Natural killer cell (primary cell): Measurements from ENCODE around the gene PCED1B. TPM values are rescaled to one million over a fixed set of nuclear protein-coding genes. Genes with fewer than 3 reads are reported as not detected.

Source experiments
- ATAC-seq, 3 donors: fragments of 150-1000 bp in 2 of 3; fragments of 200-7000 bp in 1 of 3; cut with Tn5 transposase; 1 replicate in 1 of 3; 2 replicates in 2 of 3; pipeline ENCODE4 v1.10.0; 2021; ENCODE audit warnings: mild to moderate bottlenecking in 2 of 3, moderate library complexity in 2 of 3
- DNase-seq, 2 donors: peaks; one replicate each; pipeline versions ENCODE4 v3.0.0 to v3.0.0-alpha.2; 2013 to 2021; ENCODE audit warnings: mixed read lengths in 1 of 2
- H3K27ac ChIP-seq: one replicate; pipeline ENCODE4 v1.5.1; 2013; ENCODE audit warnings: mild to moderate bottlenecking, low read length
- H3K27me3 ChIP-seq: one replicate; pipeline ENCODE4 v1.6.1; 2013; ENCODE audit warnings: low read length; ENCODE audit not compliant: control insufficient read depth, insufficient read depth
- H3K36me3 ChIP-seq: one replicate; pipeline ENCODE4 v1.6.1; 2013; ENCODE audit warnings: low read length; ENCODE audit not compliant: control insufficient read depth, insufficient read depth
- H3K4me1 ChIP-seq: one replicate; pipeline ENCODE4 v1.6.1; 2013; ENCODE audit warnings: low read length; ENCODE audit not compliant: control insufficient read depth, insufficient read depth
- H3K4me3 ChIP-seq: one replicate; pipeline ENCODE4 v1.5.1; 2013; ENCODE audit warnings: low read length
- H3K9me3 ChIP-seq: one replicate; pipeline ENCODE4 v1.6.1; 2013; ENCODE audit warnings: low read length; ENCODE audit not compliant: control insufficient read depth, insufficient read depth
- H3K27ac Mint-ChIP-seq, 2 donors: one replicate each; pipeline ENCODE4 v1.8.0; 2022; ENCODE audit warnings: mild to moderate bottlenecking in 2 of 2, mixed read lengths in 2 of 2, moderate library complexity in 1 of 2
- H3K27me3 Mint-ChIP-seq, 2 donors: one replicate each; pipeline ENCODE4 v1.8.0; 2022; ENCODE audit warnings: low read depth in 2 of 2, mixed read lengths in 2 of 2
- H3K36me3 Mint-ChIP-seq: one replicate; pipeline ENCODE4 v1.8.0; 2022; ENCODE audit warnings: mixed read lengths
- H3K4me1 Mint-ChIP-seq, 2 donors: one replicate each; pipeline ENCODE4 v1.8.0; 2022; ENCODE audit warnings: mixed read lengths in 2 of 2
- H3K4me3 Mint-ChIP-seq: one replicate; pipeline ENCODE4 v1.8.0; 2022; ENCODE audit warnings: mild to moderate bottlenecking, moderate library complexity, mixed read lengths
- H3K9me3 Mint-ChIP-seq, 2 donors: one replicate each; pipeline ENCODE4 v1.8.0; 2022; ENCODE audit warnings: mixed read lengths in 2 of 2
- CTCF ChIP-seq: fragments of 200-600 bp; IDR thresholded peaks from one replicate; pipeline ENCODE4 v1.8.0; 2022; ENCODE audit warnings: antibody characterized with exemption
- WGBS: methylation state at CpG from one replicate; pipeline ENCODE4 v1.1.7; 2013; ENCODE audit warnings: missing lambda C conversion rate; ENCODE audit not compliant: insufficient coverage; 5-methylcytosine and 5-hydroxymethylcytosine counted together
- intact Hi-C: fragments of 100-400 bp; cut with micrococcal nuclease; formaldehyde crosslinking; loops from one replicate; pipeline ENCODE4 v1.14.2; 2022
- total RNA-seq, 4 donors: library from RNA; stranded (reverse); fragments of 120-200 nt in 1 of 4; gene quantifications; one replicate each; pipeline versions ENCODE4 v1.2.3 to v1.2.4, GENCODE V29; 2013 to 2022

The PCED1B gene
- total RNA-seq, 3 donors from 2014 or later (not counting 1 experiment from before 2014, with no cell fraction given): 30.2 to 35.9 (median 33.3) TPM

- intact Hi-C loops: no loop called here
- Mint-ChIP-seq H3K36me3 (peaks cover 27% of the 10 kb centered on the region), H3K9me3 (no peaks in the 10 kb centered on the region), H3K4me1 (peaks cover 25 to 32% of the 10 kb centered on the region in 2 donors), H3K27me3 (no peaks in the 10 kb centered on the region), H3K4me3 (no peak overlapping the region), H3K27ac (no peak overlapping the region)
- Histone ChIP-seq H3K36me3 (no peaks in the 10 kb centered on the region), H3K4me1 (peaks cover 4% of the 10 kb centered on the region), H3K4me3 (no peak overlapping the region), H3K27me3 (no peaks in the 10 kb centered on the region), H3K27ac (no peak overlapping the region), H3K9me3 (no peaks in the 10 kb centered on the region)
- ATAC-seq (no peak), DNase-seq (no peak)
- 87% methylated on average over 1 of the region's 1 CpG for WGBS
- no peak for TF ChIP-seq CTCF
Observed at GRCh38 chr12:47158792-47159191, 79.4 kb downstream of the PCED1B start.

DNA sequence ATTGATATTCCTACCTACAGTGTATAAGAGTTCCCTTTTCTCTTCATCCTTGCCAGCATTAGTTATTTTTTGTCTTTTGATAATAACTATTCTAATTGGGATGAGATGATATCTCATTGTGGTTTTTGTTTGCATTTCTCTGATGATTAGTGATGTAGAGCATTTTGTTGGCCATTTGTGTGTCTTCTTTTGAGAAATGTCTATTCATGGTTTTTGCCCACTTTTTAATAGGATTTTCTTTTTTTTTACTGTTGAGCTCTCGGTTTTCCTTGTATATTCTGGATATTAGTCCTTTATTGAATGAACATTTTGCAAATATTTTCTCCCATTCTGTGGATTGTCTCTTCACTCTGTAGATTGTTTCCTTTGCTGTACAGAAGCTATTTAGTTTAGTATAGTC, 79.9 kb downstream of the PCED1B start:
- intact Hi-C loops: no loop called here
- no peaks in the 10 kb centered on the region for H3K36me3 ChIP-seq
- ATAC-seq (no peak), DNase-seq (no peak)
- H3K4me3 ChIP-seq: no peak overlapping the region
- Mint-ChIP-seq H3K4me1 (peaks cover 25 to 33% of the 10 kb centered on the region in 2 donors), H3K27me3 (no peaks in the 10 kb centered on the region), H3K36me3 (peaks cover 27% of the 10 kb centered on the region), H3K4me3 (no peak overlapping the region), H3K9me3 (no peaks in the 10 kb centered on the region), H3K27ac (no peak overlapping the region)
- H3K4me1 ChIP-seq: peaks cover 4% of the 10 kb centered on the region
- no peak overlapping the region for H3K27ac ChIP-seq
- no peak for TF ChIP-seq CTCF
- H3K27me3 ChIP-seq: no peaks in the 10 kb centered on the region
- no CpG with 5 or more reads among the region's 1 CpG for WGBS
- H3K9me3 ChIP-seq: no peaks in the 10 kb centered on the region

DNA sequence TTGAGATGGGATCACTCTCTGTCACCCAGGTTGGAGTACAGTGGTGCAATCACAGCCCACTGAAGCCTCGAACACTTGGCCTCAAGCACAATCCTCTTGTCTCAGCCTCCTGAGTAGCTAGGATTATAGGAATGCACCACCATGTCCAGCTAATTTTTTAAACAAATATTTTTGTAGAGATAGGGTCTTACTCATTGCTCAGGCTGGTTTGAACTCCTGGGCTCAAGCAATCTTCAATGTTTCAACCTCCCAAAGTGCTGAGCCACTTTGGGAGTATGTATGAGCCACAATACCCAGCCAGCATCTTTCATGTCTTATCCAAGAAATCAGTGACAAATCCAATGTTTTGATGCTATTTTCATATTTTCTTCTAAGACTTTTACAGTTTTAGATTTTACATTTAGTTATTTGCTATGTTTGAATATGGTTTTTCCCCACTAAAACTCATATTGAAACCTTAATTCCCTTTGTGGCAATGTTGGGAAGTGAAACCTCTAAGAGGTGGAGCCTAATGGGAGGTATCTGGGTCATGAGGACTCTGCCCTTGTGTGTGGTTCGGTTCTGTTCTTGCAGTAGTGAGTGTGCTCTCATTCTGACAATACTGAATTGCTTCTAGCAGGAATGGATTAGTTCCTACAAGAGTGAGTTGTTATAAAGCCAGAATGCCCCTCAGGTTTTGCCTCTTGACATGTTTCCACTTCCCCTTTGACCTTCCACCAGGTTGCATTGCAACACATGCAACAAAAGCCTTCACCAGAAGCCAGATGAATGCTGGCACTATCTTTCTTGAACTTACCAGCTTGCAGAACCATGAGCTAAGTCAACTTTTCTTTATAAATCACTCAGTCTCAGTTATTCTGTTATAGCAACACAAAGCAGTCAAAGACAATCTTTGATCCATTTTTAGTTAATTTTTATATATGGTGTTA, 81.2 kb downstream of the PCED1B start:
- no peak overlapping the region for H3K4me3 Mint-ChIP-seq
- H3K27me3 Mint-ChIP-seq: no peaks in the 10 kb centered on the region
- DNase-seq: no peak
- no peak overlapping the region for H3K4me3 ChIP-seq
- no peak for ATAC-seq
- peaks cover 27% of the 10 kb centered on the region for H3K36me3 Mint-ChIP-seq
- no peak for TF ChIP-seq CTCF
- intact Hi-C loops: no loop called here
- 92% methylated on average over 2 of the region's 2 CpGs for WGBS
- no peak overlapping the region for H3K27ac Mint-ChIP-seq
- H3K36me3 ChIP-seq: peaks cover 3% of the 10 kb centered on the region
- no peaks in the 10 kb centered on the region for H3K9me3 Mint-ChIP-seq
- H3K27ac ChIP-seq: no peak overlapping the region
- peaks cover 4% of the 10 kb centered on the region for H3K4me1 ChIP-seq
- peaks cover 29 to 33% of the 10 kb centered on the region in 2 donors for H3K4me1 Mint-ChIP-seq
- no peaks in the 10 kb centered on the region for H3K27me3 ChIP-seq
- H3K9me3 ChIP-seq: no peaks in the 10 kb centered on the region
